Stimulated activated CD8-positive, alpha-beta memory T cell treated with anti-CD3 and anti-CD28 coated beads, Interleukin-4, amount 100 ng/mL, for 24 hours (primary cell): ENCODE data around the gene NKAIN1.
"Not testable (repeated sequence)": the region's sequence is repeated elsewhere in the genome, so short reads cannot be mapped to it uniquely, and the experiment has no call there.

ENCODE experiments used
- DNase-seq: peaks from one replicate; pipeline ENCODE4 v3.0.0-alpha.2; 2020; ENCODE audit warnings: low read depth

NKAIN1 gene

GRCh38 chr1:31239653-31240241 lies at the start of gene NKAIN1:
Gene NKAIN1, minus strand, starts transcription at chr1:31239887. Its CDS starts 340 bp downstream, at chr1:31239547.
- no peak for DNase-seq

GRCh38 chr1:31289021-31289420 lies 49.3 kb upstream of the NKAIN1 start:
- no peak for DNase-seq

- DNase-seq, result not testable (repeated sequence)
Observed at GRCh38 chr1:31287791-31288190, 48.1 kb upstream of the NKAIN1 start.

- DNase-seq, result not testable (repeated sequence)
Observed at GRCh38 chr1:31282426-31282825, 42.7 kb upstream of the NKAIN1 start.

GRCh38 chr1:31273619-31274018 lies 33.9 kb upstream of the NKAIN1 start:
- no peak for DNase-seq

GRCh38 chr1:31272369-31272768 lies 32.7 kb upstream of the NKAIN1 start:
- no peak for DNase-seq

- DNase-seq, result no peak
Observed at GRCh38 chr1:31266547-31266946, 26.9 kb upstream of the NKAIN1 start.

- DNase-seq, result no peak
Observed at GRCh38 chr1:31264790-31265386, 25.2 kb upstream of the NKAIN1 start.

GRCh38 chr1:31263408-31263807 lies 23.7 kb upstream of the NKAIN1 start:
- no peak for DNase-seq

GRCh38 chr1:31262393-31262792 lies 22.7 kb upstream of the NKAIN1 start:
- not testable (repeated sequence) for DNase-seq

GRCh38 chr1:31261916-31262315 lies 22.2 kb upstream of the NKAIN1 start:
- no peak for DNase-seq

GRCh38 chr1:31259746-31260145 lies 20.1 kb upstream of the NKAIN1 start:
- DNase-seq, result no peak

GRCh38 chr1:31258581-31258980 lies 18.9 kb upstream of the NKAIN1 start:
- DNase-seq, result no peak

GRCh38 chr1:31257213-31257612 lies 17.5 kb upstream of the NKAIN1 start:
- no peak for DNase-seq

GRCh38 chr1:31249854-31250253 lies 10.2 kb upstream of the NKAIN1 start:
- DNase-seq, result no peak

GRCh38 chr1:31248276-31248675 lies 8.6 kb upstream of the NKAIN1 start:
- no peak for DNase-seq

- no peak for DNase-seq
Observed at GRCh38 chr1:31244326-31244725, 4.6 kb upstream of the NKAIN1 start.

GRCh38 chr1:31243501-31244286 lies 4.0 kb upstream of the NKAIN1 start:
- DNase-seq, result no peak

- DNase-seq, result no peak
Observed at GRCh38 chr1:31241321-31241720, 1.6 kb upstream of the NKAIN1 start.

GRCh38 chr1:31238986-31239613 lies 587 bp downstream of the NKAIN1 start:
- no peak for DNase-seq

- no peak for DNase-seq
Observed at GRCh38 chr1:31238612-31238985, 1.1 kb downstream of the NKAIN1 start.

GRCh38 chr1:31234870-31235269 lies 4.8 kb downstream of the NKAIN1 start:
- DNase-seq, result no peak
